ENCODE measurements around the gene EPHX1.
"Not testable (repeated sequence)": the region's sequence is repeated elsewhere in the genome, so short reads cannot be mapped to it uniquely, and the experiment has no call there.

- TF ChIP-seq CTCF (IDR thresholded peaks at IDR 0.05; ENCODE audit: insufficient read depth, low read depth, low read length); EZH2 (IDR thresholded peaks at IDR 0.05; ENCODE audit: insufficient read depth, low read length): not testable (repeated sequence)
Observed at GRCh38 chr1:225789142-225789541, 20.8 kb upstream of the EPHX1 start.
